Stimulated activated CD4-positive, alpha-beta T cell treated with anti-CD3 and anti-CD28 coated beads, Interleukin-1b, Interleukin-23, amount 100 ng/mL, for 48 hours (primary cell): ENCODE results near the gene SORCS1.

Experiments
- DNase-seq: peaks from one replicate; pipeline ENCODE4 v3.0.0-alpha.2; 2020

Gene SORCS1

DNA sequence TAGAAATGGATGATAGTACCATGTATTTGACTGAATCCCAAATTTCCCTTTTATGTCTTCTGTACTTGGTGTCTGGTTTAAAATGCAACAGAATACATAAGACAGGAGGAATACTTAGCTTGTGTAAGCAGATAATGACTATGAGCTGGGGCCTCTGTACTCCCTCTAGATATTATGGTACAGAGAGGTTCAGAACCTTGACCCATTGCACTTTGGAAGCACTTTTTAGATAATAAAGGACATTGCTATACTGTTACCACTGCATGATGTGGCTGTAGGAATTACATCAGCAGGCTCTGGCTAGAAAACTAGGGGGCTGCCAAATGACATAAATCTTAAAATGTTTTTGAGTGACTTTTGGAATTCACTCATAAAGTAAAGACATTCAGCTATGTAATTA lies 526.6 kb downstream of the SORCS1 start:
- no peak for DNase-seq

DNA sequence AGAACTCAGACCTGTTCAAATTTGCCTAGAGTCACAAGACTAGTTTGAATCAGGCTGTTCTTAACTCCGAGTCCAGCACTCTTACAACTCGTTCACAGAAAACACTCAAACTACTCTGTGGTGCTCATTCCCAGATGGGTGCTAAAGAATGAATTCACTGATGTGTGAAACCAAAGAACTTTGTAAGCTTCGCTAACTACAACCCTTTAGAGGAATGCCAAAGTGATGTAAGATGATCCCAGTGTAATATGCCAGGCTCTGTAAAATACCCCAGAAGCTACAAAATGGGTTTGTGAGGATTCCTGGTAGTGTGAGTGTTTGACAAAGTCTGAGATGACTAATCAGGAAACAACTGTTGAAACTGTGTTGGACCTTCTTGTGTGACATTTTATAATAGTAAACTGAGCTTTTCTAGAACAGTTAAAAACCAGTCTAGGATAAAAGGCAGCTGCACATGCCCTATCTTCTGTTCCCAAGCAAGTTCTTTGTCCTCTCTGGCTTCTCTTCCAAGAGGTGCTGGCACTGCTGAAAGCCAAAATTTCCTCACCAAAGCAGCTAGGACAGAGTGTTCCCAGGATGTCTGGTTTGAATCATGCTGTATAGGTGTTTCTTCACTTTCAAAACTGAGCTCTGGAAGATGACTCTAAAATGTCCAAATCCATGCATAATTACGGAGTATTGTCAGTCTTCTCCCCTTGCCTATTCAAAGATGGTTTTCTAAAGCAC lies 527.6 kb downstream of the SORCS1 start:
- DNase-seq = no peak

DNA sequence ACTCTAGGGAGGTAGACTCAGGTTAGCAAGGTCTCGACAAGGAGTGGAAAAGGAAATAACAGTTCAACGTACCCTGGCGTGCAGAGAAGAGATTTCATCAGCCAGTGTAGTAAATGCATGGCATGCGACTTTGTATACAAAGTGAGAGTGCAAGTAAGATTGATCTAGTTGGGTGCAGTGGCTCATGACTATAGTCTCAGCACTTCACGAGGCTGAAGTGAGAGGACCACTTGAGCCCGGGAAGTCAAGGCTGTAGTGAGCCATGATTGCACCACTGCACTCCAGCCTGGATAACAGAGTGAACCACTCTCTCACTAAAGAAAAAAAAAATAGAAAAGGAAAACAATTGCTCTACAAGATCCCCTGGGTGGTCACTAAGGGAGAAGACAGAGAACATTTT lies 528.6 kb downstream of the SORCS1 start:
- no peak for DNase-seq

DNA sequence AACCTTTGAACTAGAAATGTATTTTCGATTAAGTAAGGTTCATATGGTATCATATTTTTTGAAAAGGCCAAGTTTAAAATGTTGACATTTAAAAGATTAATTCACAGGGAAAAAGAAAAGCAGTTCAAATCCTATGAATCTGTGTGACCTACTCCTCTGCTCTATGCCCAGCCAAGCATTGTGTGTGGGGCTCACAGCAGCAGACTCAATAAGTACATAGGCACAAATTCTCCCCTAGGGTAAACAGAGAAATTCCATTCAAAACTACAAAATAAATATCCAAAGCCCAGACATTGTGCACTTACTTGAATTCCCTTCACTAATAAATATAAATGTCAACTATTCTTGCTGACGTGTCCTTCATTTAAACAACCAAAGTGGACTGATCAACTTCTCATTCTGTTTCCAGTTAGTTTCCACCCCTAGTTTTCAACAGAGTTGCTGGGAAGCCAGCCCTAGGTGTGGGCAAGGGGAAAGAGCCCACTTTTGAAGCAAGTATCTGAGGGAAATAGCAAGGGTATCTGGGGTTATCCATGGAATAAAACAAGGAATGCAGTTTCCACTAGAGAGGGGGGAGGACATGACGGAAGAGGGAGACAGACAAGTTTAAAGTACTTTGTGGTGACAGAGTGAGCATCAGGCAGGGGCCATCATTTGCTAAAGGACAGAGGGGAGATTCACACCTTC lies 533.3 kb downstream of the SORCS1 start:
- DNase-seq = no peak

DNA sequence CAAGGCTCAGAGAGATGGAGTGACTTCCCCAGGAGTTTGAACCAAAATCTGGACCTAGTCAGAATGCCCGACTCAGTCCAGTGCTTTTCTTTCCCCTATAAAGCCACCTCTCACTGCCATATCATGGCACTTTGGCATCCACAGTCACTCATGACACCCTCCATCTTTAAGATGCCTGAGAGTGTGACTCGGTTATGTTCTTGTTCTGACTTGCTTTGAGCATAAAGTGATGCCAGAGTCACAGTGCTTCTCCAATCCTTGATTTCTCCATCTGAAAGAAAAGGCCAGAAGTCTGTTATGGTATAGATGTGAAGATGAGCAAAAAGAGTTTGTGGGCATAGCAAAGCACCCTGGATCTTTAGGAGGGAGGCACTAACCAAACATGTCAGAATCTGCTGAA lies 538.1 kb downstream of the SORCS1 start:
- no peak for DNase-seq

DNA sequence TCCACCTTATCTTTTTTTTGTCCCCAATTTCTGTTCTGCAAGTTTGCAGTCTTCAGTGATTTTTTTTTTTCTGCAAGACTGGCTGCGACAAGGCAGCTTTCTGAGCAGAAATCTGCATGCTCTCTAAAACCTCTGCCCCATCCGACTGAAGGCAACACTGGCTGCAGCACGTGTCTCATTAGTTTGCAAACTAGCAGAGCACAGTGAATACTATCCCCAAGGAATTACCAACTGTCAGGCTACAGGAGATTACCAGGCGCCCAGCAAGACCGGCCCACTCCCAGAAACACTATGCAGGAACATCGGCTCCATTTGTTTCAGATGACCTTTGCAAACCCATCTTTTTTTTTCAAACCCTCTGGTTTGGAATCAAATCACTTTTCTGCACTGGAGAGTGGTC lies 538.8 kb downstream of the SORCS1 start:
- DNase-seq = no peak

DNA sequence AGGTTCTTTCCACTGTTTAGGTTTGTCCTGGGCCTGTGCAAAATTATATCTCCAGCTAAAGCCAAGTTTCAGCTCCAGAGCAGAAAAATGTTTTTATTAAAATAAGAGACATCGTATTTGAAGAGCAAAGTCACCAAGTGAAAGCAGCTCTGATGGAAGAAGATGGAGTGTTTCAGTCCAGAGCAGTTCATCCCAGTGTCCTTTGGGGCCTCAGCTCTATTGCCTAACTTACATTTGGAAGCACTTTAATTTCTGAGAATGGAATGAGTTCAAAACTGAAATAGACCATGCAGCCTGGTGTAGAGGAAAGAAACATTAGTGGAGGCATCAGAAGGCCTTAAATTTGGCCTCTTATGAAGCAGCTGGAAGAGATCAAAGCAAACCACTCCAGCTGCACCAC lies 545.2 kb downstream of the SORCS1 start:
- DNase-seq = no peak

DNA sequence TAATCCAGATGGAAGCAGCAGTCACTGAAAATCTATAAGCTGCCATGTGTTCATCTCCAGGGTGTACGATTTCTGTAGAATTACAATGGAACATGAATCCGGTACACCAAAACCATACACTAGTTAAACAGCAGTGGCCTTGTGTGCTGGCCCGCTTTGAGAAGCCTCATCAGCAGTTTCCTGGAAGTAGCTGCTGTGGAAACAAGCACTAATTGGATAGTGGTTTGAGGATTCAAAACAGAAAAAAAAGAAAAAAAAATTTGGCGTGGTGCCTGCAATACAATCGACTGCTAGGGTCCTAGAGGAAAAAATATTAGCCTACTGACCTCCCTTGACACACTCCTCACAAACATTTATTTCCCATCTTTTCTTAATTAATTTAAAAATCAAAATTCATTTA lies 545.9 kb downstream of the SORCS1 start:
- no peak for DNase-seq

DNA sequence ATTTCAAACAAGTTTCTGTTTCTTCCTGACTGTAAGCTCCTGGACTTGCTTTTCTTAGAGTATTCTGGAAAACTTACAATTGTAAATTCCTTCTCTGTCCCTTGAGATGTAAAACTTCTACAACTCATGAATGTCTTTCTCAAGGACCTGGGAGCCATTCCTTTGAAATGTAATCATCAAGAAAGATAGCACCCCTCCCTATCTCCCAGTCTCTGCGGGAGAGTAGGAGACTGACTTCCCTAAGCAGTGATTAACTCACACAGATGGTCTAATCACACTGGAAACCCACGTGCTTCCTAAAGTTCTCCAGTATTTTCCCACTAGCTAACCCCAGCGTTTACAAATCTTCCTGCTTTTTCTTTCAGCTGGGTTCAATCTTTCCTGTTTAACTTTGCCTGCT lies 549.4 kb downstream of the SORCS1 start:
- no peak for DNase-seq

DNA sequence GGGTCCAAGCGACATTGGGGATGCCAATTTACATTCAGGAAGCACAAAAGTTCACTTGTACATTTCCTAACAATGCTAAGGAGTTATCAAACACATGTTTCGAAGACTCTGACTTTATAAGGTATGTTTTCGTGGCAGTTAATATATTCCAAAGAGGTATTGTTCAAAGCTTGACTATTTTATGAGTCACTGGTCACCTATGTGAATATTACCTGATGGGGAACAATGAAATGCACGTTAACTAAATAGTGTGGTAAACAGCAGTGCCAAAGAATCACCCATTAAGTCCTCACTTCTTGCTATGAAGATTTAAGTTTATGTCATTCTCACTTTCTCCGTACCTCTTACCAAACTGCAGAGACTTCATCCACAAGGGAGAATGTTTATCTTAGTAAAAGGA lies 550.2 kb downstream of the SORCS1 start:
- no peak for DNase-seq

DNA sequence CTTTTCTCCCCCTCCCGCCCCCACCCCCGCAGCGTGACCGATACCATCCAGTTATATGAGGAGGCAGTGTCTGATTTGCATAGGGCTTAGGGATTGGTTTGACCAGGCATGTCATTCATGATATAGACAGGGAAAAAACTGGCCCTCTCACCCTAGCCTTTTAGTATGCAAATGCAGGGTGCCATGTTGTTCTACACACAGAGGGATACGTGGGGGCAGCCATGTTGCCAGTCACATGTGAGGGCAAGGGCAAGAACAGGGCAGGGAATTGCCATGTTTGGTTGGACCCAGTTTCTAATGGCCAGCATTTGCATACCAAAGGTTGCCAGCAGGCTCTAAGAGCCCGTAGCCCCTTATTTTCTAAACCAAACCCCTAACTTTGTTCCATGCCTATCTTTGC lies 552.1 kb downstream of the SORCS1 start:
- DNase-seq = no peak

DNA sequence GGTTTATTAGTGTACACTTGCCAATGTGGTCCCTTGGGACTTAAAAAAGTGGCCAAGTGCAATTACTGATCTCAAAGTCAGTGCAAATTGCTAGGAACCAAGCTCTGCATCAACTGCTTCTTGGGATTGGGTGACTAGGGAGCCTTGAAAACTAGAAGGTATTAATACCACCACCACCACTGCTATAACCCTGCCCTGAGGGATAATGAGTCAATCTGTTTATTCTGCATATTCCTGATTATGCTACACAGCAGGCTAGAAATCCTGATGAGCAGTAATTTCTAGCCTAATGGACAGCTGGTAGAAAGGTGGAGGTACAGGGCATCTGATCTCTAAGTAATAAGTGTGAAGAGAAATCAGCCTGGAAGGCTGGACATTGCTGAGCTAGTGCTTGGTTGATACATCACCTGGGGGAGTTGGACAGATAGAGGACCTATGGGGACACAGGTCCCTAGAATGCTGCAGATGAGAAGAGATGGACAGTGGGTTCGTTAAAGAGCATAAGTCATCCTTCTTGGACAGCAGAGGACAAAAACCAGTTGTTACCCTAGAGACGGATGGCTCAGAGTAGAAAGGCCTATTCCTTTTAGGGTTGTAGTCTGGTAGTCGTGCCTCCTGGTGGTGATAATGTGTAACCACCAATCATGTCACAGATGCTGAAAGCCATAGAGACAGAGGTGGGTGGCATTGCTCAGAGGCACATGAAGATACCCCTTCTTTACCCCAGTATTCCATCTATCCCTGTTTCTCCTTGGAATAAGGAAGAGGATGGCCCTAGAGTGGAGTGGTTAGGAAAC lies 554.8 kb downstream of the SORCS1 start:
- DNase-seq = no peak

DNA sequence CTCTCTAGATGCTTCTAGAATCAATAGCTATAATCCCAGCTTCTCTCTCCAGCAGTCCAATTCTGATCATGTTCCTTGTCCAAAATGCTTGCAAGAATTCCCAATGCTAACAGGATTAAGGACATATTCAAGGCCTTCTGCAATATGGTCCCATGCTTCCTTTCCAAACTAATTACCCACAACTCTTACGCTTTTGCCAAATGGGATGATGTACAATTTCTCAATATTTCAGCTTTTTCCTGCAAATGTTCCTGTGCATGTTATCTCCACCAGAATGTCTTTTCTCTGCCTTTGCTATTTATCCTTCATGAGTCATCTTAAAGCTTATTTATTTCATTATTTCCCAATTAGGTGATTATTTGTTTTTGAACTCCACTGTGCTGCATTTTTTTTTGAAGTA lies 556.4 kb downstream of the SORCS1 start:
- DNase-seq = no peak

DNA sequence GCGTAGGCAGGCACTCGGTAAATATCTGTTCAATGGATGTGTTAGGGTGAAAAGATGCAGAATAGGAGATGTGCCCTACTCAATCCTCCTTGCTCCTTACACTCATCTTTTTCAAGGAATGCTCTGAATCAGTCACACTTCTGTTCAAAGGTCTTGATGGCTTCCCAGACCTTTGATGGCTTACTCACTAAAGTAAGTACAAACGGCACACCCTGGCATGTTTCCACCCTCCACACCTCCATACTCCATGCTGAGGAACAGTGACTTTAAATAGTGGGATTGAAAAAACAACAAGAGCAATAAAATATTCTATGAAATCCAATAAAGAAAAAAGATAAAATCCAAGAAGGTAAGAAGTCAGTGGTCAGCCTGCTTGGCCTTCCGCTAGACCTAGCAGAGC lies 569.2 kb downstream of the SORCS1 start:
- no peak for DNase-seq

DNA sequence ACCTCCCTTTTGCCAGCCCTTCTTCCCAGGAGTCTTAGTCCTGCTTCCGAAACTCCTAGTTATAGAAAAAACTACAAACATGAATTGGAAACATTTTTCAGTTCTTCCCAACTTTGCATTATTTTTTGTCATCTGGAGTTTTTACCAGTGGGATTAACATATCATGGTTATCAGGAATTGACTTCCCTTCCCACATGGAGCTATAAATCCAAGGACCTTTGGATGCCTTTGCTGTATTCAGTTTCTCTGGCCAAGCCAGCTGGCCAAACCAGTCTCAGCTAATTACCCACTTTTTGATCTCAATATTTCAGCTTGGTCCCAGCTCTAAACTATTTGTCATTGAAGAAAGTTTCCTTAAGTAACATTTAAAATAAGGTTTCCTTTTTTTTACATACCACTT lies 570.6 kb downstream of the SORCS1 start:
- DNase-seq = no peak

DNA sequence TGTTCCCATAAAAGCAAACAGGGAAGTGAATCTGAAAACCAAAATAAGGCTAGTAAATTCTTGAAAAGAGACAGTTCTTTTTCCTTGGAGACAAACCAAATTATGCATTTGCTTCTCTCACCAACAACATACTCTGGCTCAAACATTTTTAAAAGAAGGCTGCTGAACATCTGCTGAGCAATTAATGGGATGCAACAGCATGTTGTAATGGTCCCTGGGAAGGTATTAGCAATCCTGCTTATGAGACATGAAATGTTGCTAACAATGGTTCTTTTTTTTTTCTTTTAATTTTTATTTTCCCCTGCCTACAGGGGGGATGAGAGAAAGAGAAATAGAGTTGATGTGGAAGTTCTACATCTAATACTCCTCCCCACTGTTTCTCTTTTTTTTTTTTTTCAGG lies 572.1 kb downstream of the SORCS1 start:
- DNase-seq = no peak

DNA sequence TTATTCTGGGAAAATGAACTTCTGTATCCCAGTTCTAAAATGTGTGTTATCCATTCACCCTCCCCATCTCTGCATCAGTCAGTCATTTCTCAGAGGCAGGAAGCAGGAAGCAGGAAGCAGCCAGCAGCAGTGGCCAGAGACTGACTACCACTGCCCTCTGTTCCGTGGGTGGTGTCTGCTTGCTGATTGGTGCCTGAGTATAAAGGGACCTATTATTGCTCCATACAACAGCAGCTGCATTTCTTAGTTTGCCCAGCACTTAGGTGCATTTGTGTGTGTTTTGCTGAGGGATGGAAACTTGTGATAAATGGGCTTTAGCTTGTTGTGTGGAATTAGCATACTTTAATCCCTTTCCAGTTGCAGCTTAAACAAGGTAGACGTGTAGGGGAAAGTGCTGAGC lies 582.2 kb downstream of the SORCS1 start:
- no peak for DNase-seq

DNA sequence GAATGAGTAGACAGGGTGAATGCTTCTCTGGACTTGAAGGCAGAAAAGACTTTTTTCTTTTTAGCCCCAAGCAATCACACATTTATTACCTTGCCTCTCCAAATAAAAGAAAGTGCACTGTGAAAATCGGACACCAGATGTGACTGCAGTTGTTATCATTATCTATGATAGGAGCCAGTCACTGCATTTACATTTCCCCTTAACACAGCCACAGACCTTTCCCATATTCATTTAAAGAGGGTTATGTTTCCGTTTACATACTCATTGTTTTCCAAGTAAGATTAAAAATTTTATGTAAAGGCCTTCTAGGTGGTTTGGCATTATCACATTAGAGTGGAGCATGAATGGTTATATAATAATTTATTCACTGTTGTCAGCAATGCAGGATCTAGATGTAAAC lies 586.8 kb downstream of the SORCS1 start:
- no peak for DNase-seq

DNA sequence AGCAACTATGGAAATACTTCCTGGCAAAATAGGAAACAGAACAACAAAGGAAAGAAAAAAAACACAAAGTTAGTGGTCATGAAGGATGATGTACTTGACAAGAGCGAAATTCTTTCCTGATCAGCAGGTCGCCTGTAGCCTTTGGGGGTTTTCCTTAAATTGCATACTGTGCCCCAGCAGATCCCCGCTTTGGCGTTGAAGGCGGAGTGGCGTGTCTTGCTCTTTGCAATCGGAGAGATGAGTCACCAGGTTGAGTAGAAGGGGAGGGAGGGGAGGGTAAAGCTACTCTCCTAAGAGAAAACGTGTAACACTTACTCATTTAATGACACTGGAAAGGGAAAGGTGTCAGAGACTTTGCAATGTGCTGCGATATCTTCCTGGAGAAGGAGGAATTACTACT lies 587.2 kb downstream of the SORCS1 start:
- DNase-seq = no peak

DNA sequence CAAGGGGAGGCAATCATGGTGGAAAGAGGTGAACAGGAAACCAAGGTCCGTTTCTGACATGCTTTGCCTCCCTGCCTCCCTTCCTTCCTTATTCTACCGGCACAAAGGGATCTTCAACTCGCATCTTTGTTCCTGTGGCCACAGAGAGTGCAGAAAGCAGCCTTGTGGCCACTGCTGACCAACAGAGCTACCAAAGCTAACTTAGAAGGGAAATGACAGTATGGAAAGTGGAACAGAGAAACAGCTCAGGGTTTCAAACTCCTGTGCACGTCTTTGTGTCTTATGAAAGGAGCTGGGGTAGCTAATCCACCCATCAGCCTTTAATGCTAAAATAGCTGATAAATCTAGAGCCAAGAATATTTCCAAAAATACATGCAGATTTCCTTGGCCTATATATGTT lies 588.0 kb downstream of the SORCS1 start:
- DNase-seq = no peak

DNA sequence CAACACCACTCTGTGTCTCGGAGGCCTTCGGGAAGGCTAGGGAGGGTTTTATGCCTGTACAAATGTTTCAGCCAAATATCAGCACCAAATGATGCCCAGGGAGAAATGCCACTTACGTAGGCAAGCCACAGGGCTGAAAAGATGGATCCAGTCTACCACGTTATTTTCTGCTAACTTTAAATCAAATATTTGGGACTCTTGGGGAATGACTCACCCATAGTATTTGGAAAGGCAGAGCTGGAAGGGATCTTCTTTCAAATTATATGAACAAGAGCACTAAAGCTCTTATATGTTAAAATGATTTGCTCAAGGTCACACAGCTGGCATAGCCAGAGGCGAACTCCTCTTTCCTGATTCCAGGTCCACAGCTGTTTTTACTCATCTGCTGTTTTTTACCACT lies 591.4 kb downstream of the SORCS1 start:
- no peak for DNase-seq

DNA sequence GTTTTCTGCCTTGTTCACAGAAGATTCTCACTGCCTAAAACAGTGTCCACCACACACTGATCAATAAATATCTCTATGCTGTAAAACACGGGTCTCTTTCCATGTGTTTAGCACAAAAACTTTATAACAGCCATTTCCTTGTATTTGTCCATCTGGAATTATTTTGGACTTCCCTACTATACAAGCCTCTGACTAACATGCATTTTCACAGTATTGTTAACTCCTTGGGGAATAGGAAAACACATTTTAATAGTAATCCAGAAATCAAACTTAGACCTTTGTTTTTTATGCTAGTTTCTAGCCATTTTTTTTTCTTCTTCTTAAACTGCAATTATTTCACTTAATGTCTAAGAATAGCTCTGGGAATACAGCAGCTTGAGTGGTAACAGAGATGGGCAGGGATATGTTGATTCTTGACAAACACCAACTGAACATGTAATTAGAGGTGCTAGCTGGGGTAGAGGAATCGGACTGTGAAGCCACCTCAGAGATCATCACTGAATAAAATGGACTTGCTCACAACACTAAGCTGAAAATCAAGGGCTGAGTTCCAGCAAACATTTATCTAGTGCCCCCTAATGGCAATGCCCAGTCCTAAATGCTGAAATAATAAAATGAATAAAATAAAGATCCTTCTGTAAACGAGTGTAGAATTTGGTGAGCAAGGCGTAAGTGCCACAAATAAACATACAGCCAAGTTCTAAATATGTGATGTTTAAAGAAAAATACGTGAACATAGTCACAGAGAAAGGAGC lies 593.1 kb downstream of the SORCS1 start:
- DNase-seq = no peak

DNA sequence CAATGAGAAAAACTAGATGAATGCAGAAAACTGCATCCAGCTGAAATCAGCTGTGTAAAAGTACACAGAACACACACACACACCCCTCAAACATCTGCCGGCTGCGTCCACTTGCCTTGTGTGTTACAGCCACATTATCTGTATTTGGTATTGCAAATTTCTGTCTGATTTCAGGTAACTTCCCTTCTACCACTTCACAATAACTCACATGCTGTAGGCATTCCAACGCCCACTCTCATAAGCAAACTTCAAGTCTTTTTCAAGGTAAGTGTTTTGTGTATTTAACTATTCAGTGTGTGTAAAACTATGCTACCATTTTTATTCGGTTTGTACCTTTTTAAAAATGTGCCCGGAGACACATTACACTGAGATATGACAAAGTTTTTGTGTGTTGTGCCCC lies 594.2 kb downstream of the SORCS1 start:
- no peak for DNase-seq
